ENCODE results near the gene PCDHGC5. TPM values are rescaled to one million over a fixed set of nuclear protein-coding genes. Genes with fewer than 3 reads are reported as not detected.

PCDHGC5 gene
- total and polyA plus RNA-seq, 2 donors = 0.11 to 0.19 TPM

- Histone ChIP-seq H3K4me3 (ENCODE audit: low read length in 2 of 2) (no peak overlapping the region), H3K27me3 (ENCODE audit: control insufficient read depth in 2 of 2, insufficient read depth in 1 of 2, low read length in 1 of 2) (peaks cover 27 to 92% of the 10 kb centered on the region in 2 donors), H3K9me3 (ENCODE audit: control insufficient read depth in 2 of 2, insufficient read depth in 1 of 2, low read length in 1 of 2) (peaks cover 1 to 9% of the 10 kb centered on the region in 2 donors), H3K4me1 (ENCODE audit: control insufficient read depth in 2 of 2, insufficient read depth in 2 of 2, low read length in 2 of 2) (peaks cover 0 to 23% of the 10 kb centered on the region in 2 donors), H3K27ac (ENCODE audit: low read depth in 1 of 2, low read length in 1 of 2) (no peak overlapping the region), H3K36me3 (ENCODE audit: control insufficient read depth in 2 of 2, insufficient read depth in 2 of 2, low read length in 1 of 2) (no peaks in the 10 kb centered on the region)
- DNase-seq (ENCODE audit: low read depth in 6 of 9, low spot score in 9 of 9) = no peak
- 87% methylated on average over 7 of the region's 7 CpGs for WGBS
These were observed 1.8 kb upstream of the PCDHGC5 start for GRCh38 chr5:141487131-141487530.

DNA sequence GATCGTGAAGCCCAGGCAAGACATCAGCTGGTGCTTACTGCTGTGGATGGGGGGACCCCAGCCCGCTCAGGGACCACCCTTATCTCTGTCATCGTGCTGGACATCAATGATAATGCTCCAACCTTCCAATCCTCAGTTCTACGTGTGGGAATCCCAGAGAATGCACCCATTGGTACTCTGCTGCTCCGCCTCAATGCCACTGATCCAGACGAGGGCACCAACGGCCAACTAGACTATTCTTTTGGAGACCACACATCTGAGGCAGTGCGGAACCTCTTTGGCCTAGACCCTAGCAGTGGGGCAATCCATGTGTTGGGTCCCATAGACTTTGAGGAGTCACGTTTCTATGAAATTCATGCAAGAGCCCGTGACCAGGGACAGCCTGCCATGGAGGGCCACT is 960 bp downstream of the PCDHGC5 start:
- H3K4me3 ChIP-seq (ENCODE audit: low read length in 2 of 2) = no peak overlapping the region
- 91% methylated on average over 10 of the region's 10 CpGs for WGBS
- H3K27me3 ChIP-seq (ENCODE audit: control insufficient read depth in 2 of 2, insufficient read depth in 1 of 2, low read length in 1 of 2) = peaks cover 40 to 97% of the 10 kb centered on the region in 2 donors
- H3K27ac ChIP-seq (ENCODE audit: low read depth in 1 of 2, low read length in 1 of 2) = no peak overlapping the region
- peaks cover 0 to 28% of the 10 kb centered on the region in 2 donors for H3K4me1 ChIP-seq (ENCODE audit: control insufficient read depth in 2 of 2, insufficient read depth in 2 of 2, low read length in 2 of 2)
- no peaks in the 10 kb centered on the region for H3K36me3 ChIP-seq (ENCODE audit: control insufficient read depth in 2 of 2, insufficient read depth in 2 of 2, low read length in 1 of 2)
- H3K9me3 ChIP-seq (ENCODE audit: control insufficient read depth in 2 of 2, insufficient read depth in 1 of 2, low read length in 1 of 2) = peaks cover 1 to 4% of the 10 kb centered on the region in 2 donors
- no peak for DNase-seq (ENCODE audit: low read depth in 6 of 9, low spot score in 9 of 9)

DNA sequence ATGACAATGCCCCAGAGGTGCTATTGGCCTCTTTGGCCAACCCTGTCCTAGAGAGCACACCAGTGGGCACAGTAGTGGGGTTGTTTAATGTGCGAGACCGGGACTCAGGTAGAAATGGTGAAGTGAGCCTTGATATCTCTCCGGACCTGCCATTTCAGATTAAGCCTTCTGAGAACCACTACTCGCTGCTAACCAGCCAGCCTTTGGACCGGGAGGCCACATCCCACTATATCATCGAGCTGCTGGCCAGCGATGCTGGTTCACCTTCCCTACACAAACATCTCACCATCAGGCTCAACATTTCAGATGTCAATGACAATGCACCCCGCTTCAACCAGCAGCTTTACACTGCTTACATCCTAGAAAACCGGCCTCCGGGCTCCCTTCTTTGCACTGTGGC is 1.4 kb downstream of the PCDHGC5 start:
- no peak overlapping the region for H3K4me3 ChIP-seq (ENCODE audit: low read length in 2 of 2)
- 96% methylated on average over 10 of the region's 10 CpGs for WGBS
- DNase-seq (ENCODE audit: low read depth in 6 of 9, low spot score in 9 of 9) = no peak
- peaks cover 37 to 97% of the 10 kb centered on the region in 2 donors for H3K27me3 ChIP-seq (ENCODE audit: control insufficient read depth in 2 of 2, insufficient read depth in 1 of 2, low read length in 1 of 2)
- H3K4me1 ChIP-seq (ENCODE audit: control insufficient read depth in 2 of 2, insufficient read depth in 2 of 2, low read length in 2 of 2) = peaks cover 0 to 28% of the 10 kb centered on the region in 2 donors
- peaks cover 1 to 7% of the 10 kb centered on the region in 2 donors for H3K9me3 ChIP-seq (ENCODE audit: control insufficient read depth in 2 of 2, insufficient read depth in 1 of 2, low read length in 1 of 2)
- no peak overlapping the region for H3K27ac ChIP-seq (ENCODE audit: low read depth in 1 of 2, low read length in 1 of 2)
- no peaks in the 10 kb centered on the region for H3K36me3 ChIP-seq (ENCODE audit: control insufficient read depth in 2 of 2, insufficient read depth in 2 of 2, low read length in 1 of 2)

DNA sequence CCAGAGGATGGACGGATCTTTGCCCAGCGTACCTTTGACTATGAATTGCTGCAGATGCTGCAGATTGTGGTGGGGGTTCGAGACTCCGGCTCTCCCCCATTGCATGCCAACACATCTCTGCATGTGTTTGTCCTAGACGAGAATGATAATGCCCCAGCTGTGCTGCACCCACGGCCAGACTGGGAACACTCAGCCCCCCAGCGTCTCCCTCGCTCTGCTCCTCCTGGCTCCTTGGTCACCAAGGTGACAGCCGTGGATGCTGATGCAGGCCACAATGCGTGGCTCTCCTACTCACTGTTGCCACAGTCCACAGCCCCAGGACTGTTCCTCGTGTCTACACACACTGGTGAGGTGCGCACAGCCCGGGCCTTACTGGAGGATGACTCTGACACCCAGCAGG is 1.9 kb downstream of the PCDHGC5 start:
- no peak overlapping the region for H3K4me3 ChIP-seq (ENCODE audit: low read length in 2 of 2)
- H3K27ac ChIP-seq (ENCODE audit: low read depth in 1 of 2, low read length in 1 of 2) = no peak overlapping the region
- peaks cover 36 to 97% of the 10 kb centered on the region in 2 donors for H3K27me3 ChIP-seq (ENCODE audit: control insufficient read depth in 2 of 2, insufficient read depth in 1 of 2, low read length in 1 of 2)
- DNase-seq (ENCODE audit: low read depth in 6 of 9, low spot score in 9 of 9) = no peak
- H3K36me3 ChIP-seq (ENCODE audit: control insufficient read depth in 2 of 2, insufficient read depth in 2 of 2, low read length in 1 of 2) = no peaks in the 10 kb centered on the region
- whole genome bisulfite sequencing = 89% methylated on average over 13 of the region's 13 CpGs
- peaks cover 0 to 30% of the 10 kb centered on the region in 2 donors for H3K4me1 ChIP-seq (ENCODE audit: control insufficient read depth in 2 of 2, insufficient read depth in 2 of 2, low read length in 2 of 2)
- H3K9me3 ChIP-seq (ENCODE audit: control insufficient read depth in 2 of 2, insufficient read depth in 1 of 2, low read length in 1 of 2) = peaks cover 1 to 7% of the 10 kb centered on the region in 2 donors

GRCh38 chr5:141491323-141492167 is 2.7 kb downstream of the PCDHGC5 start:
- WGBS = 10% methylated on average over 66 of the region's 66 CpGs
- Histone ChIP-seq H3K36me3 (ENCODE audit: control insufficient read depth in 2 of 2, insufficient read depth in 2 of 2, low read length in 1 of 2) (no peaks in the 10 kb centered on the region), H3K9me3 (ENCODE audit: control insufficient read depth in 2 of 2, insufficient read depth in 1 of 2, low read length in 1 of 2) (peaks cover 1 to 7% of the 10 kb centered on the region in 2 donors), H3K4me1 (ENCODE audit: control insufficient read depth in 2 of 2, insufficient read depth in 2 of 2, low read length in 2 of 2) (peaks cover 0 to 37% of the 10 kb centered on the region in 2 donors), H3K27me3 (ENCODE audit: control insufficient read depth in 2 of 2, insufficient read depth in 1 of 2, low read length in 1 of 2) (peaks cover 34 to 95% of the 10 kb centered on the region in 2 donors), H3K4me3 (ENCODE audit: low read length in 2 of 2) (no peak overlapping the region), H3K27ac (ENCODE audit: low read depth in 1 of 2, low read length in 1 of 2) (no peak overlapping the region)
- DNase-seq (ENCODE audit: low read depth in 6 of 9, low spot score in 9 of 9) = no peak

DNA sequence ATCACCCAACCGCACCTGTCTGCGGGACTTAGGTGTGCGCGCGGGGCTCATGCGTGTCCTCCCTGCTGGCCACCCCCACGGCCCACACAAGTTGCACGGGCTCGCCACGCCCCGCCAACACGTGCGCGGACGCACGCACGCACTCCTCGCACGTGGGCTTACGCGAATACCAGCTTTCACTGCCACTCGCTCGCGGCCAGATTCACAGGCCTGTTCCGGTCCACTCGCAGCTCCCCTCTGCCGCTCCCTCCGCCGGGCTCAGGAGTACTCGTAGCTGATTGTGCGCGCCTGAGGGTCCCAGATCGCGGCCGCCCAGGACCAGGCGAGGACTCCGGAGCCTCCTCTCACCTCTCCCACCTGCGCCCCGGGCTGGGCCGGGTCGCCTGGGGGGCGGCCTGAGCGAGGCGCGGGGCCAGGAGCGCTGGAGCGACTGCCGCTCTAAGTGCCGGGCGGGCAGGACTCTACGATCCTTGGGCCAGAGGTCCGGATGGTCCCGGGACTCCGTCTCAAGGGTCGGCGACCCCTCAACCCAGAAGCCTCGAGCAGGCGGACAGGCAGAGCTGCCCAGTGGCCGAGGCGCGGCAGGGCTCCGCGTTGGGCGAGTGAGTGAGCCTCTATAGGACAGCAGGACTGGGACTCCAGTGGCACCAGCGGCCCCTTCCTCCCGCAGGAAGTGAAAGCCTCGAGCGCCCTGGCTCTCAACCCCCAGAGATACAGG is 3.4 kb downstream of the PCDHGC5 start:
- H3K27ac ChIP-seq (ENCODE audit: low read depth in 1 of 2, low read length in 1 of 2) = no peak overlapping the region

GRCh38 chr5:141493500-141494422 is 4.9 kb downstream of the PCDHGC5 start:
- 89% methylated on average over 10 of the region's 10 CpGs for WGBS
- Histone ChIP-seq H3K27ac (ENCODE audit: low read depth in 1 of 2, low read length in 1 of 2) (no peak overlapping the region), H3K4me3 (ENCODE audit: low read length in 2 of 2) (no peak overlapping the region)

More for the DNA sequence above, 3.4 kb downstream of the PCDHGC5 start:
- Histone ChIP-seq H3K4me1 (ENCODE audit: control insufficient read depth in 2 of 2, insufficient read depth in 2 of 2, low read length in 2 of 2) (peaks cover 0 to 38% of the 10 kb centered on the region in 2 donors), H3K27me3 (ENCODE audit: control insufficient read depth in 2 of 2, insufficient read depth in 1 of 2, low read length in 1 of 2) (peaks cover 34 to 88% of the 10 kb centered on the region in 2 donors), H3K9me3 (ENCODE audit: control insufficient read depth in 2 of 2, insufficient read depth in 1 of 2, low read length in 1 of 2) (peaks cover 1 to 7% of the 10 kb centered on the region in 2 donors), H3K36me3 (ENCODE audit: control insufficient read depth in 2 of 2, insufficient read depth in 2 of 2, low read length in 1 of 2) (no peaks in the 10 kb centered on the region), H3K4me3 (ENCODE audit: low read length in 2 of 2) (no peak overlapping the region)
- no peak for DNase-seq (ENCODE audit: low read depth in 6 of 9, low spot score in 9 of 9)
- 8% methylated on average over 68 of the region's 68 CpGs for WGBS

GRCh38 chr5:141494761-141495452 is 6.0 kb downstream of the PCDHGC5 start:
- Histone ChIP-seq H3K27ac (ENCODE audit: low read depth in 1 of 2, low read length in 1 of 2) (no peak overlapping the region), H3K36me3 (ENCODE audit: control insufficient read depth in 2 of 2, insufficient read depth in 2 of 2, low read length in 1 of 2) (no peaks in the 10 kb centered on the region), H3K4me1 (ENCODE audit: control insufficient read depth in 2 of 2, insufficient read depth in 2 of 2, low read length in 2 of 2) (peaks cover 0 to 38% of the 10 kb centered on the region in 2 donors), H3K4me3 (ENCODE audit: low read length in 2 of 2) (peak overlapping the region in 1 of 2 donors; percentile 4), H3K9me3 (ENCODE audit: control insufficient read depth in 2 of 2, insufficient read depth in 1 of 2, low read length in 1 of 2) (peaks cover 0 to 7% of the 10 kb centered on the region in 2 donors), H3K27me3 (ENCODE audit: control insufficient read depth in 2 of 2, insufficient read depth in 1 of 2, low read length in 1 of 2) (peaks cover 34 to 65% of the 10 kb centered on the region in 2 donors)
- no peak for DNase-seq (ENCODE audit: low read depth in 6 of 9, low spot score in 9 of 9)
- WGBS = 43% methylated on average over 22 of the region's 22 CpGs

More at GRCh38 chr5:141493500-141494422, 4.9 kb downstream of the PCDHGC5 start:
- peaks cover 34 to 76% of the 10 kb centered on the region in 2 donors for H3K27me3 ChIP-seq (ENCODE audit: control insufficient read depth in 2 of 2, insufficient read depth in 1 of 2, low read length in 1 of 2)
- no peaks in the 10 kb centered on the region for H3K36me3 ChIP-seq (ENCODE audit: control insufficient read depth in 2 of 2, insufficient read depth in 2 of 2, low read length in 1 of 2)
- peaks cover 1 to 7% of the 10 kb centered on the region in 2 donors for H3K9me3 ChIP-seq (ENCODE audit: control insufficient read depth in 2 of 2, insufficient read depth in 1 of 2, low read length in 1 of 2)
- H3K4me1 ChIP-seq (ENCODE audit: control insufficient read depth in 2 of 2, insufficient read depth in 2 of 2, low read length in 2 of 2) = peaks cover 0 to 38% of the 10 kb centered on the region in 2 donors
- no peak for DNase-seq (ENCODE audit: low read depth in 6 of 9, low spot score in 9 of 9)
